BLaER1 (cell line): Measurements from ENCODE around the gene TOB1.
"Not testable (repeated sequence)": the region's sequence is repeated elsewhere in the genome, so short reads cannot be mapped to it uniquely, and the experiment has no call there.

Experiments
- H3K27ac ChIP-seq: shearing (Covaris generic); formaldehyde crosslinking; 2 replicates; pipeline ENCODE4 v1.8.1; 2022
- H3K27me3 ChIP-seq: shearing (Covaris generic); formaldehyde crosslinking; 2 replicates; pipeline ENCODE4 v1.8.1; 2022
- H3K36me3 ChIP-seq: shearing (Covaris generic); formaldehyde crosslinking; 2 replicates; pipeline ENCODE4 v1.8.1; 2022
- H3K4me1 ChIP-seq: shearing (Covaris generic); formaldehyde crosslinking; 2 replicates; pipeline ENCODE4 v1.8.1; 2022
- H3K4me2 ChIP-seq: shearing (Covaris generic); formaldehyde crosslinking; 2 replicates; pipeline ENCODE4 v1.8.1; 2022
- H3K4me3 ChIP-seq: shearing (Covaris generic); formaldehyde crosslinking; 2 replicates; pipeline ENCODE4 v1.8.1; 2022
- H3K9ac ChIP-seq: shearing (Covaris generic); formaldehyde crosslinking; 2 replicates; pipeline ENCODE4 v1.8.1; 2022
- H3K9me3 ChIP-seq: shearing (Covaris generic); formaldehyde crosslinking; 2 replicates; pipeline ENCODE4 v1.8.1; 2022
- H4K20me1 ChIP-seq: shearing (Covaris generic); formaldehyde crosslinking; 2 replicates; pipeline ENCODE4 v1.8.1; 2022
- Cebpa-rat ChIP-seq: shearing (Covaris generic); IDR thresholded peaks from 2 replicates; pipeline ENCODE4 v1.8.1; 2022

TOB1 gene

GRCh38 chr17:50884439-50885311, 18.5 kb upstream of the TOB1 start:
- no peaks in the 10 kb centered on the region for H4K20me1 ChIP-seq
- no peaks in the 10 kb centered on the region for H3K36me3 ChIP-seq
- no peaks in the 10 kb centered on the region for H3K27me3 ChIP-seq
- TF ChIP-seq Cebpa-rat: no peak
- H3K9ac ChIP-seq: no peak overlapping the region
- 0 out of 2 replicates have a peak overlapping the region, but pooled peaks have one; percentile 5 for H3K4me2 ChIP-seq
- no peak overlapping the region for H3K4me3 ChIP-seq
- peaks cover 6% of the 10 kb centered on the region for H3K9me3 ChIP-seq
- no peak overlapping the region for H3K27ac ChIP-seq
- H3K4me1 ChIP-seq: peaks cover 15% of the 10 kb centered on the region

DNA sequence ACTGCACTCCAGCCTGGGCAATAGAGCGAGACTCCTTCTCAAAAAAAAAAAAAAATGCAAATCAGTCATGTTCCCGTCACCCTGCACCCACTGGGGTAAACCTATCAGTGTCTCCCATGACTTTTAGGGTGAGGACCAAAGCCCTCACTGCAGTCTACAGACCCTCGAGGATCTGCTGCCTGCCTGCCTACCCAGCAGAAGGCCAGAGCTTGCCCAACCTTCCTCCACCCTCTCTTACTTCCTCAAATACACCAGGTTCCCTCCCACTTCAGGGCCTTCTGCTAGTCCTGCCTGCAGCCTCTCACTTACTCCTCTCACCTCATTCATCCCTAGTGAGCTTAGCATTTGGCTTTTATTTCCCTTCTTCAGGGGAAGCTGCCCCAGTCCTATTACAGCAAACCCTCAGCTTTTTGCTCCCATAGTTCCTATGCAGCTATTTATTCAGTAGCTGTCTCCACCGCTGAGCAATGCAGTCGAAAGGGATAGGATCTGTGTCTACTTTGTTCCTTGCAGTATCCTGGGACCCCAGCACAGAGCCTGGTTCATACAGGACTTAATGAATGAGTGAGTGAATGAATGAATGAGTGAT, 17.8 kb upstream of the TOB1 start:
- Histone ChIP-seq H3K4me2 (peak overlapping the region; percentile 5; the same call in 1 of the 2 replicates), H3K27ac (no peak overlapping the region), H3K4me1 (peaks cover 15% of the 10 kb centered on the region), H3K27me3 (no peaks in the 10 kb centered on the region), H3K36me3 (no peaks in the 10 kb centered on the region), H4K20me1 (no peaks in the 10 kb centered on the region), H3K9me3 (peaks cover 13% of the 10 kb centered on the region), H3K4me3 (no peak overlapping the region), H3K9ac (no peak overlapping the region)
- TF ChIP-seq Cebpa-rat: no peak

GRCh38 chr17:50882851-50883250, 16.7 kb upstream of the TOB1 start:
- Histone ChIP-seq H3K27ac (no peak overlapping the region), H3K4me2 (no peak overlapping the region), H3K4me3 (no peak overlapping the region), H3K4me1 (peaks cover 15% of the 10 kb centered on the region), H3K27me3 (no peaks in the 10 kb centered on the region), H3K36me3 (no peaks in the 10 kb centered on the region), H4K20me1 (no peaks in the 10 kb centered on the region), H3K9me3 (peaks cover 17% of the 10 kb centered on the region), H3K9ac (no peak overlapping the region)
- no peak for TF ChIP-seq Cebpa-rat

GRCh38 chr17:50881182-50881581, 15.0 kb upstream of the TOB1 start:
- Histone ChIP-seq H3K9me3 (peaks cover 17% of the 10 kb centered on the region), H3K36me3 (no peaks in the 10 kb centered on the region), H3K4me1 (peaks cover 15% of the 10 kb centered on the region), H3K27me3 (no peaks in the 10 kb centered on the region), H3K27ac (no peak overlapping the region), H4K20me1 (no peaks in the 10 kb centered on the region), H3K4me3 (no peak overlapping the region), H3K4me2 (no peak overlapping the region), H3K9ac (no peak overlapping the region)
- no peak for TF ChIP-seq Cebpa-rat

GRCh38 chr17:50879086-50879485, 12.9 kb upstream of the TOB1 start:
- Histone ChIP-seq H3K4me1 (peaks cover 16% of the 10 kb centered on the region), H3K4me3 (no peak overlapping the region), H3K9me3 (peaks cover 17% of the 10 kb centered on the region), H3K9ac (no peak overlapping the region), H4K20me1 (no peaks in the 10 kb centered on the region), H3K27me3 (no peaks in the 10 kb centered on the region), H3K4me2 (no peak overlapping the region), H3K27ac (no peak overlapping the region), H3K36me3 (no peaks in the 10 kb centered on the region)
- no peak for TF ChIP-seq Cebpa-rat

DNA sequence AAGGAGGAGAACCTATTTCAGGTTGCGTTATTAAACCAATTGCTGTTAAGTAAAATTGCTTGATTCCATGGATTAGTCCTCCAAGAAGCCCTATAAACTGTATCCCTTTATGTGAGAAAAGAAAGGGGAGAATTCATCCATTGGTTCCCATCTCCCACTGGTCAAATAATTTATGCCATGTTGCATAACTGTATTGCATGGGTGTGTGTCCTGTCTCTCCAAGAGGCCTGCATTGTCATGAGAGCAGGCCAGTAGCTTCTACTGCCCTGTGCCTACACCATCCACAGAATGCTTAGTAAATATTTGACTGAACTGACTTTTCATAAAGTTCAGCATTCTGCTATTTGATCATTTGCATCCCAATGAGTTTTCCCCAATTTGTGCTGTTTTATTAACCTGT, 11.7 kb upstream of the TOB1 start:
- no peak for TF ChIP-seq Cebpa-rat
- no peaks in the 10 kb centered on the region for H3K27me3 ChIP-seq
- no peak overlapping the region for H3K27ac ChIP-seq
- H3K9ac ChIP-seq: no peak overlapping the region
- no peak overlapping the region for H3K4me3 ChIP-seq
- H3K4me1 ChIP-seq: peaks cover 19% of the 10 kb centered on the region
- H3K4me2 ChIP-seq: no peak overlapping the region
- H3K9me3 ChIP-seq: peaks cover 17% of the 10 kb centered on the region
- H4K20me1 ChIP-seq: no peaks in the 10 kb centered on the region
- H3K36me3 ChIP-seq: no peaks in the 10 kb centered on the region

GRCh38 chr17:50877042-50877441, 10.9 kb upstream of the TOB1 start:
- not testable (repeated sequence) for H4K20me1 ChIP-seq, H3K9ac ChIP-seq, H3K36me3 ChIP-seq, H3K4me2 ChIP-seq, H3K4me3 ChIP-seq, H3K27ac ChIP-seq, H3K27me3 ChIP-seq
- Histone ChIP-seq H3K4me1 (peaks cover 27% of the 10 kb centered on the region), H3K9me3 (peaks cover 17% of the 10 kb centered on the region)

DNA sequence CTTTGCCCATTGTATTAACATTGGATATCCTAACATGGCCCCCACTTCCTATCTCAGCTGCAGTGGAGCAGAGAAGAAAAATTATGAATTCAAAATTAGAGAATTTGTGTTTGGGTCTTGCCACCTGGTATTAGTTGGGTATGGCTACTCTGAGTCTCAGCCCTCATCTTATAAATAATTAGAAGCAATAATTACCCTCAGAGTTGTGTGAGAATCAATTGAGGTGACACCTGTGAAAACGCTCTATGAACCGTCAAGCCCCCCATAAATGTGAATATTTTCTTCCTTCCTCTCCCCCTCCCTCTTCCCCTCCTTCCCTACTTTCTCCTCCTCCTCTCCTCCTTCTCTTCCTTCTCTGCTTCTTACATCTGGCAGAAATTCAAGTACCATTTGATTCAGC, 8.9 kb upstream of the TOB1 start:
- TF ChIP-seq Cebpa-rat: no peak
- Histone ChIP-seq H3K4me1 (peaks cover 46% of the 10 kb centered on the region), H3K9ac (no peak overlapping the region), H3K36me3 (no peaks in the 10 kb centered on the region), H3K27ac (no peak overlapping the region), H3K27me3 (no peaks in the 10 kb centered on the region), H3K9me3 (peaks cover 15% of the 10 kb centered on the region), H3K4me2 (no peak overlapping the region), H4K20me1 (no peaks in the 10 kb centered on the region), H3K4me3 (no peak overlapping the region)

GRCh38 chr17:50872710-50873424, 6.7 kb upstream of the TOB1 start:
- Histone ChIP-seq H3K27ac (peak overlapping the region; percentile 52), H3K4me2 (peak overlapping the region; percentile 89), H3K27me3 (no peaks in the 10 kb centered on the region), H3K9me3 (no peaks in the 10 kb centered on the region), H3K4me1 (peaks cover 68% of the 10 kb centered on the region), H3K36me3 (no peaks in the 10 kb centered on the region), H4K20me1 (no peaks in the 10 kb centered on the region), H3K9ac (no peak overlapping the region), H3K4me3 (no peak overlapping the region)
- no peak for TF ChIP-seq Cebpa-rat

DNA sequence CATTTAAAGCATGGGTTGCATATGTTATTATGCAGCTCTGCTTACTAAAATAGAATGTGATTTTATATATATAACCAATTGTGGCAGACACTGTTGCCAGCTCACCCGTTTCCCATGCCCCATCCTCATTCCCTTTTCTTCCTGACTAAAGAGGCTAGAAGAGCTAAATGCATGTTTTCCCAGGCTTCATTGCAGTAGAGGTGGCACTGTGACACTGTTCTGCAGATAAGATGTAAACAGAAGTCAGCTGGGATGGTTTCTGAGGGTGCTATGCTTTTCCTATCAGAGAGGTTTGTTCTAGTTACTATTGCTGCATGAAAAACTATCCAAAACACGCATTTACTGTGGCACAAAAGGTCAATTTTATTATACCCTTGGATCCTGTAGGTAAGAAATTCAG, 5.7 kb upstream of the TOB1 start:
- H4K20me1 ChIP-seq: no peaks in the 10 kb centered on the region
- H3K4me2 ChIP-seq: peak overlapping the region; percentile 89
- TF ChIP-seq Cebpa-rat: no peak
- H3K9me3 ChIP-seq: no peaks in the 10 kb centered on the region
- H3K4me3 ChIP-seq: no peak overlapping the region
- H3K4me1 ChIP-seq: peaks cover 68% of the 10 kb centered on the region
- no peaks in the 10 kb centered on the region for H3K36me3 ChIP-seq
- no peak overlapping the region for H3K27ac ChIP-seq
- H3K9ac ChIP-seq: no peak overlapping the region
- H3K27me3 ChIP-seq: no peaks in the 10 kb centered on the region
